HFFc6 (cell line): ENCODE results near the gene RPL12. TPM values are rescaled to one million over a fixed set of nuclear protein-coding genes. Genes with fewer than 3 reads are reported as not detected.

Source experiments
- DNase-seq: peaks from one replicate; pipeline ENCODE4 v3.0.0-alpha.2; 2018
- H3K27ac Mint-ChIP-seq: 2 replicates; pipeline ENCODE4 v1.8.0; 2020; ENCODE audit warnings: mild to moderate bottlenecking, mixed read lengths
- H3K27me3 Mint-ChIP-seq: 2 replicates; pipeline ENCODE4 v1.8.0; 2021; ENCODE audit warnings: mild to moderate bottlenecking, moderate library complexity, mixed read lengths; ENCODE audit not compliant: insufficient read depth
- H3K36me3 Mint-ChIP-seq: 2 replicates; pipeline ENCODE4 v1.8.0; 2021; ENCODE audit warnings: low read depth, mixed read lengths
- H3K4me1 Mint-ChIP-seq: 2 replicates; pipeline ENCODE4 v1.8.0; 2020; ENCODE audit warnings: low read depth, mixed read lengths
- H3K4me3 Mint-ChIP-seq: 2 replicates; pipeline ENCODE4 v1.8.0; 2020; ENCODE audit warnings: mild to moderate bottlenecking, moderate library complexity, mixed read lengths
- H3K9me3 Mint-ChIP-seq: 2 replicates; pipeline ENCODE4 v1.8.0; 2020; ENCODE audit warnings: mild to moderate bottlenecking, mixed read lengths
- CTCF ChIP-seq: fragments of 200-600 bp; sonication (generic); IDR thresholded peaks from 2 replicates; pipeline ENCODE4 v1.5.0; 2021; ENCODE audit warnings: antibody characterized with exemption, mild to moderate bottlenecking
- total RNA-seq, 6 experiments: library from RNA; stranded (reverse); fragmentation: NEBNext Ultra II Directional; extraction: Animal tissue kit (Norgen Biotek cat#: 25700); gene quantifications; 2 replicates in 1 of 6; 3 replicates in 5 of 6; pipeline ENCODE4 v1.2.3, GENCODE V29; 2021

The RPL12 gene
- total RNA-seq, 6 experiments from 2014 or later: 953 to 1,196 (median 1,072) TPM

DNA sequence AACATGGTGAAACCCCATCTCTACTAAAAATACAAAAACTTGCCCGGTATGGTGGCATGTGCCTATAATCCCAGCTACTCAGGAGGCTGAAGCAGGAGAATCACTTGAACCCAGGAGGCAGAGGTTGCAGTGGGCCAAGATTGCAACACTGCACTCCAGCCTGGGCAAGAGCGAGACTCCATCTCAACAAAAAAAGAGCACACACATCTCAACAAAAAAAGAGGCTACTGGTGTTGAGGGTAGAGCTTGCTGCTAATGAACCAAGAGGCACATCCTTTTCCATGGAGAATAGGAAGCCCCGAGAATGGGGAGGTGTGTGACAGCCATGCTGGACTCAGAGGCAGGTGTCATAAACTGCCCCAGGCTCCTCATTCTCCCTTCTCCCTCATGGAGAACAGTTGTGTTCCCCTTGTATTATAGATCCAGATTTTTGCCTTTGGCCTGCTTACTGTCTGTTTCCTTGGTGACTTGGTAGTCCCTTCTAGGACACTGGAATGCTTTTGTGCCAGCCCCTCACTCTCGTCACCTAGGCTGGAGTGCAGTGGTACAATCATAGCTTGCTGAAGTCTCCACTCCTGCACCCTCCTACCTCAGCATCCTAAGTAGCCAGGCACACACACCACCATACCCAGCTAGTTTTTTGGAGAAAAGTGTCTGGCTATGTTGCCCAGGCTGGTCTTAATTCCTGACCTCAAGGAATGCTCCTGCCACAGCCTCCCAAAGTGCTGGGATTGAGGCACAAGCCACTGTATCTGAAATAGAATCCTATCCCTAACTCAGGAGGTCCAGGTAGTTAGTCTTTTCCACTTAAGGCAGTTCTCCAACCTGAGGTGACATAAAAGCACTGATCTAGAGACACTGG lies 5.1 kb downstream of the RPL12 start:
- 0 out of 2 replicates have a peak overlapping the region, but pooled peaks have one; percentile 17 for H3K4me3 Mint-ChIP-seq
- peak overlapping the region; percentile 63 for H3K27ac Mint-ChIP-seq
- peaks cover 46% of the 10 kb centered on the region for H3K4me1 Mint-ChIP-seq
- peaks cover 88% of the 10 kb centered on the region for H3K36me3 Mint-ChIP-seq
- no peak for DNase-seq
- no peak for TF ChIP-seq CTCF
- H3K27me3 Mint-ChIP-seq: peaks cover 33% of the 10 kb centered on the region
- H3K9me3 Mint-ChIP-seq: peaks cover 77% of the 10 kb centered on the region

GRCh38 chr9:127444921-127445850 lies 6.0 kb downstream of the RPL12 start:
- H3K4me1 Mint-ChIP-seq: peaks cover 42% of the 10 kb centered on the region
- peaks cover 88% of the 10 kb centered on the region for H3K36me3 Mint-ChIP-seq
- 0 out of 2 replicates have a peak overlapping the region, but pooled peaks have one; percentile 16 for H3K4me3 Mint-ChIP-seq
- H3K27ac Mint-ChIP-seq: peak overlapping the region; percentile 63
- TF ChIP-seq CTCF: no peak
- DNase-seq: peak; percentile 13
- peaks cover 76% of the 10 kb centered on the region for H3K9me3 Mint-ChIP-seq
- peaks cover 25% of the 10 kb centered on the region for H3K27me3 Mint-ChIP-seq

DNA sequence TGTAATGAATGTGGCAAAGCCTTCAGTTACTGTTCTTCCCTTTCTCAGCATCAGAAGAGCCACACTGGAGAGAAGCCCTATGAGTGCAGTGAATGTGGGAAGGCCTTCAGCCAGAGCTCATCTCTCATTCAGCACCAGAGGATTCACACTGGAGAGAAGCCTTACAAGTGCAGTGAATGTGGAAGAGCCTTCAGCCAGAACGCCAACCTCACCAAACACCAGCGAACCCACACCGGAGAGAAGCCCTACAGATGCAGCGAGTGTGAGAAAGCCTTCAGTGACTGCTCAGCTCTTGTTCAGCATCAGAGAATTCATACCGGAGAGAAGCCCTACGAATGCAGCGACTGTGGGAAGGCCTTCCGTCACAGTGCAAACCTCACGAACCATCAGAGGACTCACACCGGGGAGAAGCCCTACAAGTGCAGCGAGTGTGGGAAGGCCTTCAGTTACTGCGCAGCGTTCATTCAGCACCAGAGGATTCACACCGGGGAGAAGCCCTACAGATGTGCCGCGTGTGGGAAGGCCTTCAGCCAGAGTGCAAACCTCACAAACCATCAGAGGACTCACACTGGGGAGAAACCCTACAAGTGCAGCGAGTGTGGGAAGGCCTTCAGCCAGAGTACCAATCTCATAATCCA lies 6.8 kb downstream of the RPL12 start:
- Mint-ChIP-seq H3K36me3 (peaks cover 84% of the 10 kb centered on the region), H3K27ac (peak overlapping the region; percentile 63), H3K9me3 (peaks cover 70% of the 10 kb centered on the region), H3K4me1 (peaks cover 35% of the 10 kb centered on the region), H3K4me3 (peak overlapping the region; percentile 16; the same call in 1 of the 2 replicates), H3K27me3 (peaks cover 22% of the 10 kb centered on the region)
- no peak for TF ChIP-seq CTCF
- DNase-seq: no peak

DNA sequence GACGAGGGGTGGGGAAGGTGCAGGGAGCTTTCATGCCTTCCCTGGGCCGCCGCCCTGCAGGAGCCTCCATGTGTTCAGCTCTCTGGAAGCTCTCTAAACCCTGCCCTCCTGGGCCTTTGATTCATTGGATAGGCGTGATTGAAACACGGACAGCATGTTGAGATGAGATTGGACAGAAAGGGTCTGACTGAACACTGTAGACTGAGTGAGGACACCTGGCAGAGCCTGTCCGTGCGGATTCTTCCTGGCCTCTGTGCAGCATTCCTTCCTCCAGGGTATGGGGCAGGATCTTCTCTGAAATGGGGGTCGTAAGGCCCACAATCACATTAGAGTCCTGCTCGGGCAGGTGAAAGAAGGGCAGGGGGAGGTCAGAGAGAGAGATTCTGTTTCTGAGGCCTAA lies 12.8 kb downstream of the RPL12 start:
- TF ChIP-seq CTCF: no peak
- H3K27me3 Mint-ChIP-seq: peaks cover 3% of the 10 kb centered on the region; the same call in 1 of the 2 replicates
- H3K36me3 Mint-ChIP-seq: peaks cover 56% of the 10 kb centered on the region
- no peak for DNase-seq
- H3K4me3 Mint-ChIP-seq: no peak overlapping the region
- H3K9me3 Mint-ChIP-seq: peaks cover 10% of the 10 kb centered on the region
- H3K4me1 Mint-ChIP-seq: no peaks in the 10 kb centered on the region
- H3K27ac Mint-ChIP-seq: no peak overlapping the region
